ENCODE results near the gene ARHGAP10. TPM values are rescaled to one million over a fixed set of nuclear protein-coding genes. Genes with fewer than 3 reads are reported as not detected.

ARHGAP10 gene
- total RNA-seq, 1 experiment from 2014 or later, result 4.8 TPM

DNA sequence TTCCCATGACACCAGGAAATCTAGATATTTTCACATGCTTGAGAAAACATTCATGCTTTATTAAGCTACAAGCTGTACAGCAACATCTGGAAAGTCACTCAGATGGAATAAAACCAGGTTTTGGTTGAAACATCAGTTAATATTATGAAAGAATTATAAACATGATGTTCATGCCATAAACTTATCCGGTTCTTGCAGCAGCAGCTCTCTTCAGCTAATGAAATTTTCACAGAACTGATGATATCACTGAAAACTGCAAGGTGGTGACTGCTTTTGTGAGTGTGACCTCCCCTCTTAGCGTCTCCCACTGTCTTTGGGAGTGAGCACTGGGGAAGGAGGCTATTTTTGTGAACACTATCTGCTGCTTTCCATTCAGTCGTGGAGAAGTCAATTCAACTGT is 56.9 kb downstream of the ARHGAP10 start:
- peaks cover 26% of the 10 kb centered on the region for H3K4me1 ChIP-seq (ENCODE audit: insufficient read depth, low read length, poor library complexity, severe bottlenecking)
- intact Hi-C loops (cut with micrococcal nuclease; ENCODE audit: unreplicated experiment), result no loop called here
- H3K36me3 ChIP-seq (ENCODE audit: insufficient read depth, low read length, poor library complexity, severe bottlenecking), result no peaks in the 10 kb centered on the region
- CTCF ChIA-PET, result no interaction called here
- no TSS peak for BruUV-seq (replicated peaks)
- POLR2A ChIA-PET (ENCODE audit: low non-redundant PET), result no interaction called here
- TF ChIP-seq, protein P1, sequence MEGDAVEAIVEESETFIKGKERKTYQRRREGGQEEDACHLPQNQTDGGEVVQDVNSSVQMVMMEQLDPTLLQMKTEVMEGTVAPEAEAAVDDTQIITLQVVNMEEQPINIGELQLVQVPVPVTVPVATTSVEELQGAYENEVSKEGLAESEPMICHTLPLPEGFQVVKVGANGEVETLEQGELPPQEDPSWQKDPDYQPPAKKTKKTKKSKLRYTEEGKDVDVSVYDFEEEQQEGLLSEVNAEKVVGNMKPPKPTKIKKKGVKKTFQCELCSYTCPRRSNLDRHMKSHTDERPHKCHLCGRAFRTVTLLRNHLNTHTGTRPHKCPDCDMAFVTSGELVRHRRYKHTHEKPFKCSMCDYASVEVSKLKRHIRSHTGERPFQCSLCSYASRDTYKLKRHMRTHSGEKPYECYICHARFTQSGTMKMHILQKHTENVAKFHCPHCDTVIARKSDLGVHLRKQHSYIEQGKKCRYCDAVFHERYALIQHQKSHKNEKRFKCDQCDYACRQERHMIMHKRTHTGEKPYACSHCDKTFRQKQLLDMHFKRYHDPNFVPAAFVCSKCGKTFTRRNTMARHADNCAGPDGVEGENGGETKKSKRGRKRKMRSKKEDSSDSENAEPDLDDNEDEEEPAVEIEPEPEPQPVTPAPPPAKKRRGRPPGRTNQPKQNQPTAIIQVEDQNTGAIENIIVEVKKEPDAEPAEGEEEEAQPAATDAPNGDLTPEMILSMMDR (conservative IDR thresholded peaks at IDR 0.05; ENCODE audit: low read depth, low read length), result no peak
- TF ChIP-seq EZH2 (IDR thresholded peaks at IDR 0.05; ENCODE audit: borderline replicate concordance, low read depth, low read length, poor library complexity, severe bottlenecking), result no peak
- DNase-seq (ENCODE audit: low spot score), result no peak
- H3K9me3 ChIP-seq (ENCODE audit: low read depth, low read length, poor library complexity, severe bottlenecking), result no peaks in the 10 kb centered on the region
- no peak overlapping the region for H3K4me3 ChIP-seq (ENCODE audit: low read depth, low read length, poor library complexity, severe bottlenecking)
- no peak overlapping the region for H3K27ac ChIP-seq (ENCODE audit: low read depth, low read length, poor library complexity, severe bottlenecking)
- no peaks in the 10 kb centered on the region for H3K27me3 ChIP-seq (replicated peaks; ENCODE audit: insufficient read depth, low read depth, low read length, poor library complexity)

GRCh38 chr4:147789596-147789995 is 57.7 kb downstream of the ARHGAP10 start:
- TF ChIP-seq, protein P1 (conservative IDR thresholded peaks at IDR 0.05; ENCODE audit: low read depth, low read length), result no peak
- TF ChIP-seq EZH2 (IDR thresholded peaks at IDR 0.05; ENCODE audit: borderline replicate concordance, low read depth, low read length, poor library complexity, severe bottlenecking), result no peak
- no peak for DNase-seq (ENCODE audit: low spot score)
- peaks cover 29% of the 10 kb centered on the region for H3K4me1 ChIP-seq (ENCODE audit: insufficient read depth, low read length, poor library complexity, severe bottlenecking)
- POLR2A ChIA-PET (ENCODE audit: low non-redundant PET), result no interaction called here
- CTCF ChIA-PET, result no interaction called here
- no TSS peak for BruUV-seq (replicated peaks)
- intact Hi-C loops (cut with micrococcal nuclease; ENCODE audit: unreplicated experiment), result no loop called here
- no peaks in the 10 kb centered on the region for H3K27me3 ChIP-seq (replicated peaks; ENCODE audit: insufficient read depth, low read depth, low read length, poor library complexity)
- no peak overlapping the region for H3K27ac ChIP-seq (ENCODE audit: low read depth, low read length, poor library complexity, severe bottlenecking)
- H3K9me3 ChIP-seq (ENCODE audit: low read depth, low read length, poor library complexity, severe bottlenecking), result no peaks in the 10 kb centered on the region
- no peak overlapping the region for H3K4me3 ChIP-seq (ENCODE audit: low read depth, low read length, poor library complexity, severe bottlenecking)
- H3K36me3 ChIP-seq (ENCODE audit: insufficient read depth, low read length, poor library complexity, severe bottlenecking), result no peaks in the 10 kb centered on the region

DNA sequence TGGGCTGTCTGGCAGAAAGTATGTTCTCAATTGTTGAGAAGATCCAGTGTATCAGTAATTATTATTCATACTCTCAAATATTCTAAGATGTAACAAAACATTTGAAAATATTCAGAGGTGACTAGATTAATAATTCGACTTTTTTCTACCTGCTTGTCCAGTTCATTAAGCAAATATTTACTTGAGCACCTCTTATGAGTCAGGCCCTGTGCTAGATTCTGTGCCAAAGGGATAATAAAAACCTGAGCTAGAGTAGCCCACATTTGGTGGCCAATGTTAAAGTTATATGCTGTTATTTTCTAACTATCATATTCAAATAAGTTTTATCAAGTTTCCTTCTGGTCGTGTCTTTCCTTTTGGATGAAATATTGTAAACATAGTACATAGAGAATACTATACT is 58.5 kb downstream of the ARHGAP10 start:
- no peak for TF ChIP-seq EZH2 (IDR thresholded peaks at IDR 0.05; ENCODE audit: borderline replicate concordance, low read depth, low read length, poor library complexity, severe bottlenecking)
- TF ChIP-seq, protein P1 (conservative IDR thresholded peaks at IDR 0.05; ENCODE audit: low read depth, low read length), result no peak
- Histone ChIP-seq H3K9me3 (ENCODE audit: low read depth, low read length, poor library complexity, severe bottlenecking) (no peaks in the 10 kb centered on the region), H3K27me3 (replicated peaks; ENCODE audit: insufficient read depth, low read depth, low read length, poor library complexity) (no peaks in the 10 kb centered on the region), H3K4me1 (ENCODE audit: insufficient read depth, low read length, poor library complexity, severe bottlenecking) (peaks cover 24% of the 10 kb centered on the region), H3K4me3 (ENCODE audit: low read depth, low read length, poor library complexity, severe bottlenecking) (no peak overlapping the region), H3K36me3 (ENCODE audit: insufficient read depth, low read length, poor library complexity, severe bottlenecking) (no peaks in the 10 kb centered on the region), H3K27ac (ENCODE audit: low read depth, low read length, poor library complexity, severe bottlenecking) (no peak overlapping the region)
- intact Hi-C loops (cut with micrococcal nuclease; ENCODE audit: unreplicated experiment), result no loop called here
- POLR2A ChIA-PET (ENCODE audit: low non-redundant PET), result no interaction called here
- no TSS peak for BruUV-seq (replicated peaks)
- CTCF ChIA-PET, result no interaction called here
- DNase-seq (ENCODE audit: low spot score), result no peak

Data from A673 (cell line).